NCI-H1694 treated with DMSO at 0.1 percent for 48 hours (cell line): ENCODE data around the gene JAKMIP1.
"Not testable (repeated sequence)": the region's sequence is repeated elsewhere in the genome, so short reads cannot be mapped to it uniquely, and the experiment has no call there.

Experiments used
- DNase-seq: peaks from one replicate; lab custom pipeline; 2025; lab: John Stamatoyannopoulos, UW

Gene JAKMIP1

DNA sequence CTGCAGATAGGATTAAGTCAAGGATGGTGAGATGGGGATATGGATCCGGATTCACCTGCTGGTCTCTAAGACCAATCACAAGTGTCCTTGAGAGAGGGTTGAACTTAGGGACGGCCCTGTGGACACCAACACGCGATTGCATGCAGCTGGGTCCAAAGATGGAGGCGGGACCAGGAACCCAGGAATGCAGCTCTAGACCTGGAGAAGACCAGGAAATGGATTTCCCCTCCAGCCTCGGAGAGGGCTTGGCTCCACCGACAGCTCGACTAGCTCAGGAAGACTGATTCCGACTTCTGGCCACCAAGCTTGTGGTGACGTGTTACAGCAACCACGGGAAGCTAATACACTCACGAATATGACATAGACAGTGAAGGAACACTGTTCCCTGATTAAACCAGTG, 186.8 kb downstream of the JAKMIP1 start:
- DNase-seq = no peak

GRCh38 chr4:6012200-6012599, 188.1 kb downstream of the JAKMIP1 start:
- DNase-seq = no peak

DNA sequence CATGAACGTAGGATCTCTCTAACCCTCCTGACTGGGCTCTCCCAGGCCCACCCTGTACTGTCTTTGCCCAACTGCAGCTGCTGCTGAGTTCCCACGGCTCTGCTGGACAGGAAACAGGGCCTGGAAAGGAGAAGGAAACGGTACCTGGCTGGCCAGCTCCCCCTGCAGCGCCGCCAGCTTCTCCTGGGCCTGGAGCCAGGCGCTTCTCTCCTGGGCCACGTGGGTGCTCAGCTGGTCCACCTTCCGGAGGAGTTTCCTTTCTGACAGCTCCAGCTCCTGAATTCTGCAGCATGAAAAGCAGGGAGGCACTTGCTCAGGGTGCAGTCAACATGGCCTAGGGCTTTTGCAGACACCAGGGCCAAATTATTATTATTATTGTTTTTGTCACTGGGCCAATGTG, 188.7 kb downstream of the JAKMIP1 start:
- DNase-seq = no peak

- no peak for DNase-seq
These were observed 189.1 kb downstream of the JAKMIP1 start for GRCh38 chr4:6011271-6011671.

GRCh38 chr4:6010789-6011188, 189.6 kb downstream of the JAKMIP1 start:
- no peak for DNase-seq

GRCh38 chr4:6009452-6009851, 190.9 kb downstream of the JAKMIP1 start:
- DNase-seq = no peak

GRCh38 chr4:6008766-6009385, 191.5 kb downstream of the JAKMIP1 start:
- DNase-seq = no peak

DNA sequence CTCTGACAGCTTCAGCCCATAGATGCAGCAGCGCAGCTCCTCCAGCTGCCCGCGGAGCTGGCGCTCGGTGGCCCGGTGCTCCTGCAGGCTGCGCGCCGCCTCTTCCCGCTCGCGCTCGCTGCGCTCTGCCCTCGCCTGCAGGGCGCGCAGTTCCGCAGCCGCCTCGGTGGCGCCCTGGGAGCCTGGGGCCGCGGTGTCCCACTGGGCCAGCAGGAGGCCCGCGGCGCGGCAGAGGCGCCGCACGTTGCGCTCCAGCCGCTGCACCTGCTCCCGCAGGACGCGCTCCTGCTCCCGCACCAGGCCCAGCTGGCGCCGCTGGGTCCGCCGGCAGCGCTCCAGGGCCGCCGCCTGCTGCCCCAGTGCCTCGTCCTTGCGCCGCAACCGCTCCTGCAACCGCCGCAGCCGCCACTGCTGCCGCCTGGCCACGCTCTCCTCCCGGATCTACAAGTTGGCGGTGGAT, 192.2 kb downstream of the JAKMIP1 start:
- DNase-seq = no peak

GRCh38 chr4:6005175-6005574, 195.2 kb downstream of the JAKMIP1 start:
- no peak for DNase-seq

DNA sequence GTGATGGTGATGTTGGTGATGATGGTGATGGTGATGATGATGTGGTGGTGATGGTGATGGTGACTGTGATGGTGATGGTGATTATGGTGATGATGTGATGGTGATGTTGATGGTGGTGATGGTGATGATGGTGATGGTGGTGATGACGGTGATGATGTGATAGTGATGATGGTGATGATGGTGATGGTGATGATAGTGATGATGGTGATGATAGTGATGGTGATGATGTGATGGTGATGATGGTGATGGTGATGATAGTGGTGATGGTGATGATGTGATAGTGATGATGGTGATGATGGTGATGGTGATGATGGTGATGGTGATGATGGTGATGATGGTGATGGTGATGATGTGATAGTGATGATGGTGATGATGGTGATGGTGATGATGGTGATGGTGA, 196.9 kb downstream of the JAKMIP1 start:
- DNase-seq = not testable (repeated sequence)

DNA sequence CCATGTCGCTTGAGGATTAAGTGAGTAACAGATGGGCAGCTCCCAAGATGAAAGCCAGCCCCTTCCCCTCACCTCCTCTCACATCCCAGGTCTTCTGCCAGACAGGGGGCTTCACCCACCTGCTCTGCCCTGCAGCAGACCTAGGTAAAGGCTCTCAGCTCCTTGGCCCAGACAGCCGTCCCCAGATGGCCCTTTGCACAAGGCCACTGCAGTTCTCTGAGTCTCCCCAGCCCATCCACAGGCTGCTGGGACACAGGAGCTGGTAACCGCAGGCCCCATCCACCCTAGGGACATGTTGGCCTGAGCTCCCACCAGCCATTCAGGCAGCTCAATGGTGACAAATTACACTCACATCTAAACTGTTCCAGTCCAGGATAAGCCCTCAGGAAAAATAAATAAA, 197.4 kb downstream of the JAKMIP1 start:
- DNase-seq = no peak

DNA sequence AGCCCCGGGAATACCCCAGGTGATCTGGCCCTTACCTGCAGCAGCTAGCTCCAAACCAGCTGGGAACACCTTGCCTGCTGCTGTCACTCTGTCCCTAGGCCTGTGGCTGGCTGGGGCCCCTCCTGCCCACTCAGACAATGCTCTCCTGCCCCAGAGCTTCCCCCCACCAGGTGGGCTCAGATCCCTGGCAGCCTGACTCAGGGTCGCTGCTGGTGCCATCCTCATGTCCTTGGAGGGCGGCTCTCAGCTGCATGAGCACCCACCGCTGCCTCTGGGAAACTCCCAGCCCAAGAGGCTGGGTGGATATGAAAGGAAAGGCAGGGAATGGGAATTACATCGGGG, 197.9 kb downstream of the JAKMIP1 start:
- DNase-seq = no peak

GRCh38 chr4:6001680-6002491, 198.5 kb downstream of the JAKMIP1 start:
- no peak for DNase-seq

DNA sequence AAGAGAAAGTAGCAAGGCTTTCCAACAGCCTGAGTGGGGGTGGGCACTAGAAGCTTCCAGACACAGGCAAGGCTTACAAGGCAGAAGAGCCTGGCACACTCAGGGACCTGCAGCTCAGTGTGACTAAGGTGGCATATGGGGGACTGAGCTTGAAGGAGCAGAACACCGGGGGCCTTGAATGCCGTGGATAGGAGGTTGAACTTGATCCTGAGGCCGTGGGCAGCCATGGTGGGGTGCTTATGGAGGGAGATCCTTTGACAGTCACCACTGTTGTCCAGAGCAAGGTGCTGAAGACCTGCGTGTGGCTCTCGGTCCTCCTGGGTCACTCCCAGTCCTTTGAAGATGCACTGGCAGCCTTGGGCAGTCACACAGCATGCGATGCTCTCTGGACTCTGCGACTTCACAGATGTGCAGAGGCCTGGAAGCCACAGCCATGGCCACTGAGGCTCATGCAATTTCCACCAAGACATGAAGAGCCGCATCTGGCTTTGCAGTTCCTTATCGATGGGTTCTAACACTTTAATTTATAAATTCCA, 200.5 kb downstream of the JAKMIP1 start:
- DNase-seq = no peak

DNA sequence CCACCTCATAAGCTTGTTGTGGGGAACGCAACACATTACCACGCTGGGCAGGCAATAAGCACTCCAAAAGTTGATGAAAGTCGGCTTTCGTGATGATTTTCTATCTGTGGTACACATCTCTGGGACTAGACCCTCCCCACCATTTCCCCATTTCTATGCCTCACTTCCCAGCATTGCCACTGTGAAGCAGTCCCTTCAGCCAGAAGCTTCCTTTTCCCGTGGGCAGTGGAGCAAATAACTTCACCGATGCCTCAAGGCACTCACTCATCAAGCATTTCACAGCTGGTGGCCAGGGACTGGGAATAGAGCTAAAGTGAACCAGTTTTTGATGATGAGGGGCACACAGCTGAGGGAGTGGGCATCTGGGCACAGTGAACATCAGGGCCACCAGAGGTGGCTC, 201.0 kb downstream of the JAKMIP1 start:
- no peak for DNase-seq

- DNase-seq = peak; percentile 70
These were observed 201.9 kb downstream of the JAKMIP1 start for GRCh38 chr4:5998333-5998936.

GRCh38 chr4:5996641-5997040, 203.7 kb downstream of the JAKMIP1 start:
- no peak for DNase-seq

DNA sequence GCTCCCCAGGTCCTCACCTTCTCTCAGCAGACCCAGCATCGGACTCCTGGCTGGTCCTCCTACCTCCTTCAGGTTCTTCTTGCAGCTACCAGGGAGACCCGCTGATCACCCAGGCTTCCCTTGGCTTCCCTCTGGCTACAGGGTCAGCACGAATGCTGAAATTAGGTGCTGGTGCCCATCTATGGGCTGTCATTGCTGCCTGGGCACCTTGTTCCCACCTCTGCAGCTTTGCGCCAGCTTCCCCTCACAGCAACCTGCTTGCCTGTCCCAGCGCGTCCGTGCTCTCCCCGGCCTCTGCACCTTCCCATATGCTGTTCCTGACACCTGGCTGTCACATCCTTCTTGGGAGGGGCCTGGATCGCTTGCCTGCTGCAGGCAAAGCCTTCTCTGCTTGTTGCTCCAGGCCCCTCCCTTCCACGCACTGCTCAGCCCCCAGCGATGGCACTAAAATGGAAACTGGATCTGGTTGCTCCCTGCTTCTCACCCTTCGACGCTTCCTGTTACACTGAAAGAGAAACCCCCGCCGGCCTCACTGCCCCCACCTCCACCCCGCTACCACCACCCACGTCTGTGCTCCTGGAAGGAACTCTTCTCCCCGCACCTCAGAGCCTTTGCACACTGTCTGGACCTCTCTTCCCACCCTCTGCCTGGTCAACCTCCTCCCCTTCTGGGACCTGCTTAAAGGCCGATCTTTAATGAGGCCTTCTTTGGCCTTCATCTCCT, 204.3 kb downstream of the JAKMIP1 start:
- DNase-seq = no peak

- no peak for DNase-seq
These were observed 206.2 kb downstream of the JAKMIP1 start for GRCh38 chr4:5993876-5994811.

GRCh38 chr4:5993346-5993745, 207.0 kb downstream of the JAKMIP1 start:
- DNase-seq = not testable (repeated sequence)

DNA sequence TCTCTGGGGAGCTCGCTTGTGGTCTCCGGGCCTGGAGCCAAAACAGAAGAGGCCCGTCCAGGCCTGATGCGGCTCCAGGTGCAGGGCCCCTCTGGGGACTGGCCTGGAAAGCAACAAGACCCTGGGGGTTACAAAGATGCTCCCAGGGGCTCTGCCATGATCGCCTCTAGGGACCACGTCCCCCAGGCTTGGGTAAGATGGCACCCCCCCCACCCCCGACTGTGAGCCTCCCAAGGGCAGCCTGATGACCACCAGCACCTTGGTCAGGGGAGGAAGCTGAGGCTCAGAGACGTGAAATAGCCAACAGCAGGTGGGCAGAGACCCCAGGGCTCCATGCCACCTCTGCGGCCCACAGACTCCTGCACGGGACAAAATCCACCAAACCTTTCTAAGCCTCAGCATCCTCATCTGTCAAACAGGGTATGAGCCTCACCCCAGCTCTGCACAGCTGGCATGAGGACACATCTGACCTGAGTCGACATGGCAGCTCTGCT, 207.5 kb downstream of the JAKMIP1 start:
- DNase-seq = no peak
